ENCODE data around the gene HSP90AA1.

DNA sequence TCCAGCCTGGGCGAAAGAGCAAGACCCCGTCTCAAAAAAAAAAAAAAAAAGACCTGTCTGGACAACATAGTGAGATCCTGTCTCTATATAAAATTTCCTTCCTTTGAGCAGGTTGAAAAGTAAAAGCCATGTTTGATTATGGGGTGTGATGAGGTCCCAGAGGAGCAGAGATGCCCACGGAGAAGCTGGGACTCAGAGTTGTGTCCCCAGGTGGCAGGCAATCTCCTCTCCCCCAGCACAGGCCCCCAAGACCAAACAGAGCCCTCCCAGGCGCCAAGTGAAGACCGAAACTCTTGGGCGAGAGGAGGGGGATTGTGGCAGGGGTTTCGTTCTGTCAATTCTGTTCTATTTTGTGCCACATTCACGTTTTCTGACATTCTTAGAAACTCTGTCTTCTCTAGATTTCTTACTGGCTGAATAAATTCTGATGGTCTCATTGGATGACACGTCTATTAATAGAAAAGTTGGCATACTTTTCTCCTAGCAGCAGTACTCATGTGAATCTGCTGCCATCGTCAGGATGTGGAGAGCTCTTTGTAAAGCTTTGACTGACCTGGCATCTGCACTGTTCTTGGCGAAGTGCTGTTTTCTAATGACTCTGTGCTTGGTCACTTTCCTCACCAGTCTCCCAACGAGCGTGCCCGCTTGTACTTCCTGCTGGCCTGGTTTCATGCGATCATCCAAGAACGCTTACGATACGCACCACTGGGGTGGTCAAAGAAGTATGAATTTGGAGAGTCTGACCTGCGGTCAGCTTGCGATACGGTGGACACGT lies 43.4 kb downstream of the HSP90AA1 start:
- TF ChIP-seq CTCF (IDR thresholded peaks at IDR 0.05) (no peak), POLR2A (IDR thresholded peaks at IDR 0.05) (no peak), EP300 (IDR thresholded peaks at IDR 0.05) (no peak)
